Gastroesophageal sphincter (tissue), 4 donors: ENCODE results near the gene GRM3. TPM values are rescaled to one million over a fixed set of nuclear protein-coding genes. Genes with fewer than 3 reads are reported as not detected.

Experiments used
- ATAC-seq: fragments of 150-250 bp; one replicate; pipeline ENCODE4 v1.9.1; 2016; ENCODE audit warnings: mild to moderate bottlenecking, moderate library complexity
- H3K27ac ChIP-seq, 4 donors: fragments of 200-600 bp; sonication (generic) in 3 of 4; 1 replicate in 3 of 4; 2 replicates in 1 of 4; pipeline ENCODE4 v1.5.1; 2016 to 2019
- H3K27me3 ChIP-seq: fragments of 200-600 bp; sonication (generic); one replicate; pipeline ENCODE4 v1.5.1; 2019
- H3K36me3 ChIP-seq, 2 donors: fragments of 200-600 bp; sonication (generic); one replicate each; pipeline ENCODE4 v1.5.1; 2019; ENCODE audit warnings: control low read depth in 1 of 2
- H3K4me1 ChIP-seq, 3 donors: fragments of 200-600 bp; sonication (generic); 1 replicate in 2 of 3; 2 replicates in 1 of 3; pipeline ENCODE4 v1.5.1; 2016 to 2019; ENCODE audit warnings: control low read depth in 2 of 3
- H3K4me3 ChIP-seq, 2 donors: fragments of 200-600 bp; sonication (generic); one replicate each; pipeline ENCODE4 v1.5.1; 2019; ENCODE audit warnings: mild to moderate bottlenecking in 1 of 2, moderate library complexity in 1 of 2
- H3K9me3 ChIP-seq, 3 donors: fragments of 200-600 bp; sonication (generic); one replicate each; pipeline ENCODE4 v1.5.1; 2017 to 2019; ENCODE audit warnings: control low read depth in 2 of 3
- EP300 ChIP-seq: sonication (generic); formaldehyde crosslinking; IDR thresholded peaks from one replicate; pipeline ENCODE4 v1.6.1; 2017; ENCODE audit warnings: antibody characterized with exemption, mild to moderate bottlenecking
- POLR2A ChIP-seq, 2 donors: fragments of 450-650 bp; IDR thresholded peaks; one replicate each; pipeline ENCODE4 v1.6.1; 2017; ENCODE audit warnings: antibody characterized with exemption in 2 of 2, mild to moderate bottlenecking in 2 of 2, moderate library complexity in 1 of 2
- POLR2AphosphoS5 ChIP-seq: sonication (generic); formaldehyde crosslinking; IDR thresholded peaks from one replicate; pipeline ENCODE4 v1.6.1; 2017; ENCODE audit warnings: antibody characterized with exemption
- WGBS, 2 donors: methylation state at CpG; one replicate each; pipeline ENCODE4 v1.1.5; 2018; ENCODE audit warnings: low coverage in 1 of 2; 5-methylcytosine and 5-hydroxymethylcytosine counted together
- total RNA-seq, 4 donors: library from RNA; depleted of rRNA; stranded (reverse); fragments of >200 nt; gene quantifications; one replicate each; pipeline ENCODE4 v1.1.0, GENCODE V29; 2016
- TF ChIP-seq, protein P1 (sequence below), 4 experiments: fragments of 200-600 bp in 2 of 4; fragments of 450-650 bp in 2 of 4; sonication (generic) in 1 of 4; IDR thresholded peaks; one replicate each; pipeline ENCODE4 v1.5.1; 2017 to 2019; ENCODE audit warnings: antibody characterized with exemption in 4 of 4, mild to moderate bottlenecking in 2 of 4, moderate library complexity in 2 of 4

The GRM3 gene
- total RNA-seq, 4 donors from 2014 or later, result not detected

DNA sequence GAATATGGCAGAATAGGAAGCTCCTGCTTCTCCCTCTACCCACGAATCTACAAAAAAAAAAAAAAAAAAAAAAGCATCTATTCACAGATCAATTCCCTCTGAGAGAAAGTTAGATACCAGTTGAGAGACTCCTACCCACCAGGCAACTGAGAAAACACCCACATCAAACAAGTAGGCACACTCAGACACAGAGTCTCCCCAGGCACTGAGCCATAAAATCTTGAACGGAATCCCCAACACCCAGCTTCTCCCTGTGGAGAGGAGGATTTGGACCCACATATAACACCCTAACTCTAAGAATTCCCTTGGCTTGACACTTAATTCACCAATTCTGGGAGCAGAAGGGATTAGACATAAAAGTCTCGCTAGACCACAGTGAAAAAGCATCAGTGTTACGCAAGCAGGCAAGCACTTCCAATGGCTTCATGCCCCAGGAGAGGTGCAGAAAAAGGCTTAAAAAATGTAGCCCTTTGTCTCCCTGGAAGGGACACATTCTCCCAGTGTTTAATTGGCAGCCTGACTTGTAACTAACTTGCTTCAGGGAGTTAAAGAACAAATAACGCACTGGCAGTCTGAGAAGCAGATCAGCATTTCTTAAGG, 223.6 kb downstream of the GRM3 start:
- H3K27ac ChIP-seq, result no peak overlapping the region
- H3K27me3 ChIP-seq, result no peaks in the 10 kb centered on the region
- peaks cover 0 to 10% (median 0%) of the 10 kb centered on the region in 3 donors for H3K9me3 ChIP-seq
- no peaks in the 10 kb centered on the region for H3K4me1 ChIP-seq
- WGBS, 2 donors, result 61 to 72% methylated on average over 3 to 4 of the region's 5 CpGs
- H3K36me3 ChIP-seq, result peaks cover 0 to 12% of the 10 kb centered on the region in 2 donors
- TF ChIP-seq, protein P1, sequence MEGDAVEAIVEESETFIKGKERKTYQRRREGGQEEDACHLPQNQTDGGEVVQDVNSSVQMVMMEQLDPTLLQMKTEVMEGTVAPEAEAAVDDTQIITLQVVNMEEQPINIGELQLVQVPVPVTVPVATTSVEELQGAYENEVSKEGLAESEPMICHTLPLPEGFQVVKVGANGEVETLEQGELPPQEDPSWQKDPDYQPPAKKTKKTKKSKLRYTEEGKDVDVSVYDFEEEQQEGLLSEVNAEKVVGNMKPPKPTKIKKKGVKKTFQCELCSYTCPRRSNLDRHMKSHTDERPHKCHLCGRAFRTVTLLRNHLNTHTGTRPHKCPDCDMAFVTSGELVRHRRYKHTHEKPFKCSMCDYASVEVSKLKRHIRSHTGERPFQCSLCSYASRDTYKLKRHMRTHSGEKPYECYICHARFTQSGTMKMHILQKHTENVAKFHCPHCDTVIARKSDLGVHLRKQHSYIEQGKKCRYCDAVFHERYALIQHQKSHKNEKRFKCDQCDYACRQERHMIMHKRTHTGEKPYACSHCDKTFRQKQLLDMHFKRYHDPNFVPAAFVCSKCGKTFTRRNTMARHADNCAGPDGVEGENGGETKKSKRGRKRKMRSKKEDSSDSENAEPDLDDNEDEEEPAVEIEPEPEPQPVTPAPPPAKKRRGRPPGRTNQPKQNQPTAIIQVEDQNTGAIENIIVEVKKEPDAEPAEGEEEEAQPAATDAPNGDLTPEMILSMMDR (IDR thresholded peaks at IDR 0.05), result no peak
- no peak for TF ChIP-seq POLR2AphosphoS5
- no peak for TF ChIP-seq EP300
- TF ChIP-seq POLR2A (IDR thresholded peaks at IDR 0.05), result no peak
- no peak overlapping the region for H3K4me3 ChIP-seq
- ATAC-seq, result no peak

DNA sequence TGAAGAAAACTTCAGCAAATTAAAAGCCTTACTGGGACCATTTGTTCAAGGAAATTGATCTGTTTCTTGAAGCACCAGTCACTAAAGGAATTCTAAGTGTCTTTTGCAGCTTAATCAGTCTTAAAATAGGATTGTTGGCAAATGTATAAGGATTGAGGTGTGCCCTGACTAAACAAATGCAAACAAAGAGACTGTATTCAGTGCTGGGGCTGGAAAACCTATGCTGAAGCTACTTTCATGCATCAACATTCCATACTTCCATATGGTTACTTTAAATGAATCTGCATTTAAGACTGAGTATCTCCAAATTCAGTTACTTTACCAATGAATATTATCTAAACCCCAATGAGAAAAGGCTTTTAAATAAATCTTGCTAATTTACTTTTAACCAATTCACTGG, 232.4 kb downstream of the GRM3 start:
- Histone ChIP-seq H3K27ac (no peak overlapping the region), H3K4me1 (no peaks in the 10 kb centered on the region), H3K9me3 (peaks cover 0 to 7% (median 0%) of the 10 kb centered on the region in 3 donors), H3K4me3 (no peak overlapping the region), H3K36me3 (peaks cover 0 to 3% of the 10 kb centered on the region in 2 donors), H3K27me3 (no peaks in the 10 kb centered on the region)
- TF ChIP-seq, protein P1 (IDR thresholded peaks at IDR 0.05), result no peak
- no peak for TF ChIP-seq POLR2A (IDR thresholded peaks at IDR 0.05)
- TF ChIP-seq EP300, result no peak
- TF ChIP-seq POLR2AphosphoS5, result no peak
- no peak for ATAC-seq

DNA sequence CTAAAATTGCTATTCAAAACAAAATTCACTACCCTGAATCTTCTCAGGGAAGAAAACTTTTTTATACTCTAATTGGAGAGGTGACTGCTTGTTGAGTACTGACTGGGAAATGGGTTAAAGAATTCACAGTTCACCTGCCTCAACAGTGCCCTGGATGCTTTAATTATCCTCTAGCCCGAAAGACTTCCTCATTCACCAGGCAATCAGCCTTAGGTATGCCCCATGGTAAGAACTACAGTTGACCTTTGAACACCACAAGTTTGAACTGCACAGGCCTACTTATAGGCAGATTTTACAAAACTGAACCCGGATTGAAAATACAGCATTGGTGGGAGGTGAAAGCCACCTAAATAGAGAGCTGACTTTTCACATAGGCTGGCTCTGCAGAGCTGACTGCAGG, 240.4 kb downstream of the GRM3 start:
- no peaks in the 10 kb centered on the region for H3K4me1 ChIP-seq
- H3K9me3 ChIP-seq, result no peaks in the 10 kb centered on the region
- no peak for ATAC-seq
- WGBS, 2 donors, result 83 to 93% methylated on average over 2 of the region's 2 CpGs
- TF ChIP-seq POLR2A (IDR thresholded peaks at IDR 0.05) (no peak), POLR2AphosphoS5 (no peak), EP300 (no peak)
- TF ChIP-seq, protein P1 (IDR thresholded peaks at IDR 0.05), result no peak
- H3K36me3 ChIP-seq, result peaks cover 0 to 26% of the 10 kb centered on the region in 2 donors
- no peak overlapping the region for H3K27ac ChIP-seq
- H3K4me3 ChIP-seq, result no peak overlapping the region
- H3K27me3 ChIP-seq, result no peaks in the 10 kb centered on the region

DNA sequence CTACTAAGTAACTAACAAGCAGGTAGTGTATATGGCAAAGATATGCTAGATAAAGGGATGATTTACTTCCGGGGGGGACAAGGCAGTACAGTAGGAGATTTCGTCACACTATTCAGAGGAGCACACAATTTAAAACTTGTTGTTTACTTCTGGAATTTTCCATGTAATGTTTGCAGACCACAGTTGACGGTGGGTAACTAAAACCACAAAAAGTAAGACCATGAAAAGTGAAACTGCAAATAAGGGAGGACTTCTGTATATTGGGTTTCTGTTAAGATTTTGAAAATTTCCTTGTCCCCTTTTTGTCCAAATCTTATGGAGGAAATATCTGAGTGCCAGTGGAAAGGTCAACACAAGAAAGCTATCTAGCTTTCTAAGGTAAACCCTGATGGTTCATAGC, 245.8 kb downstream of the GRM3 start:
- no peak for ATAC-seq
- WGBS, 2 donors, result 89 to 91% methylated on average over 3 of the region's 3 CpGs
- Histone ChIP-seq H3K9me3 (no peaks in the 10 kb centered on the region), H3K4me3 (no peak overlapping the region), H3K27ac (no peak overlapping the region), H3K4me1 (no peaks in the 10 kb centered on the region), H3K27me3 (no peaks in the 10 kb centered on the region), H3K36me3 (peaks cover 0 to 60% of the 10 kb centered on the region in 2 donors)
- TF ChIP-seq POLR2AphosphoS5, result no peak
- TF ChIP-seq POLR2A (IDR thresholded peaks at IDR 0.05), result no peak
- TF ChIP-seq, protein P1 (IDR thresholded peaks at IDR 0.05), result no peak

DNA sequence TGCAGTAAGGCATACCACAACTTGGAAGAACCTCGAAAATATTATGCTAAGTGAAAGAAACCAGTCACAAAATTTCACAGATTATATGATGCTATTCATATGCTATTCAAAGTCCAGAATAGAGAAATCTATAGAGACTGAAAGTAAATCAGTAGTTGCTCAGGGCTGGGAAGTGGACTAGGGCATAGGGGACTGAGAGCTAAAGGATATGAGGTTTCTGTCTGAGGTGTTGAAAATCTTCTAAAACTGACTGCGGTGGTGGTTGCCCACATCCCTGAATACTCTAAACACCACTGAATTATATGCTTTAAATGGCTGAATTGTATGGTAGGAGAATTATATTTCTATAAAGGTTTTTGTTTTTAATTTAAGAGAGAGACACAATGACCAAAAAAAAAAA, 254.5 kb downstream of the GRM3 start:
- H3K4me3 ChIP-seq, result no peak overlapping the region
- WGBS, 2 donors, result 96% methylated on average over 2 of the region's 2 CpGs
- H3K9me3 ChIP-seq, result no peaks in the 10 kb centered on the region
- no peaks in the 10 kb centered on the region for H3K27me3 ChIP-seq
- no peaks in the 10 kb centered on the region for H3K4me1 ChIP-seq
- no peak for TF ChIP-seq POLR2AphosphoS5
- TF ChIP-seq POLR2A (IDR thresholded peaks at IDR 0.05), result no peak
- TF ChIP-seq, protein P1 (IDR thresholded peaks at IDR 0.05), result no peak
- no peak for TF ChIP-seq EP300
- H3K27ac ChIP-seq, result no peak overlapping the region
- no peak for ATAC-seq
- peaks cover 0 to 41% of the 10 kb centered on the region in 2 donors for H3K36me3 ChIP-seq
